DND-41 (cell line): ENCODE data around the gene SLC12A7.
A peak's percentile ranks its signal among the peaks of the same experiment; 100 is the strongest.

Experiments used
- ATAC-seq: fragments of 200-7000 bp; cut with Tn5 transposase; 3 replicates; pipeline ENCODE4 v1.9.1; 2021; ENCODE audit warnings: low read depth; ENCODE audit not compliant: insufficient read depth
- DNase-seq: peaks from one replicate; pipeline ENCODE4 v3.0.0-alpha.2; 2020
- H2AFZ ChIP-seq: 2 replicates; pipeline ENCODE4 v1.6.0; 2012; ENCODE audit warnings: low read depth, low read length
- H3K27ac ChIP-seq: 2 replicates; pipeline ENCODE4 v1.5.1; 2012; ENCODE audit warnings: low read length, inconsistent platforms
- H3K27me3 ChIP-seq: fragments of 200-600 bp; sonication (generic); 2 replicates; pipeline ENCODE4 v1.6.0; 2012; ENCODE audit warnings: low read length, mild to moderate bottlenecking, inconsistent platforms; ENCODE audit not compliant: insufficient read depth, poor library complexity
- H3K36me3 ChIP-seq: 2 replicates; pipeline ENCODE4 v1.5.1; 2012; ENCODE audit warnings: low read length, inconsistent platforms; ENCODE audit not compliant: insufficient read depth
- H3K4me1 ChIP-seq: 2 replicates; pipeline ENCODE4 v1.5.1; 2012; ENCODE audit warnings: mild to moderate bottlenecking, low read length; ENCODE audit not compliant: insufficient read depth
- H3K4me2 ChIP-seq: 2 replicates; pipeline ENCODE4 v1.6.0; 2012; ENCODE audit warnings: mild to moderate bottlenecking, moderate library complexity, low read length, inconsistent platforms; ENCODE audit not compliant: insufficient read depth
- H3K4me3 ChIP-seq, 2 experiments: fragments of 200-600 bp in 1 of 2; shearing (Covaris generic) in 1 of 2; 2 replicates each; pipeline ENCODE4 v1.5.1; 2012 to 2016; ENCODE audit warnings: inconsistent platforms in 2 of 2, low read length in 2 of 2, mild to moderate bottlenecking in 2 of 2, low read depth in 1 of 2, moderate library complexity in 1 of 2
- H3K79me2 ChIP-seq: 2 replicates; pipeline ENCODE4 v1.6.0; 2012; ENCODE audit warnings: low read length, inconsistent platforms; ENCODE audit not compliant: insufficient read depth
- H3K9ac ChIP-seq: 2 replicates; pipeline ENCODE4 v1.6.0; 2012; ENCODE audit warnings: low read depth, mild to moderate bottlenecking, inconsistent platforms, low read length, moderate library complexity
- H3K9me3 ChIP-seq: 2 replicates; pipeline ENCODE4 v1.5.1; 2012; ENCODE audit warnings: low read length, moderate library complexity, mild to moderate bottlenecking, inconsistent platforms; ENCODE audit not compliant: insufficient read depth, severe bottlenecking
- H4K20me1 ChIP-seq: 2 replicates; pipeline ENCODE4 v1.6.0; 2012; ENCODE audit warnings: low read length; ENCODE audit not compliant: insufficient read depth
- CTCF ChIP-seq: IDR thresholded peaks from 2 replicates; pipeline ENCODE4 v1.5.1; 2012; ENCODE audit warnings: borderline replicate concordance, low read length, moderate library complexity, mild to moderate bottlenecking; ENCODE audit not compliant: poor library complexity, severe bottlenecking; ENCODE audit errors: extremely low read depth
- EZH2 ChIP-seq: IDR thresholded peaks from 3 replicates; pipeline ENCODE4 v1.6.1; 2012; ENCODE audit warnings: borderline replicate concordance, low read depth, mild to moderate bottlenecking, moderate library complexity, low read length, inconsistent platforms; ENCODE audit not compliant: severe bottlenecking

SLC12A7 gene

GRCh38 chr5:1053391-1054017, 58.4 kb downstream of the SLC12A7 start:
- TF ChIP-seq EZH2 = no peak
- no peak for TF ChIP-seq CTCF
- H3K36me3 ChIP-seq = no peaks in the 10 kb centered on the region
- no peaks in the 10 kb centered on the region for H3K79me2 ChIP-seq
- no peaks in the 10 kb centered on the region for H3K4me1 ChIP-seq
- no peaks in the 10 kb centered on the region for H3K9me3 ChIP-seq
- DNase-seq (no peak), ATAC-seq (no peak)
- H2AFZ ChIP-seq = no peak overlapping the region
- no peak overlapping the region for H3K9ac ChIP-seq
- no peak overlapping the region for H3K4me2 ChIP-seq
- H3K27me3 ChIP-seq = no peaks in the 10 kb centered on the region
- H3K4me3 ChIP-seq = no peak overlapping the region
- peaks cover 4% of the 10 kb centered on the region for H4K20me1 ChIP-seq
- no peak overlapping the region for H3K27ac ChIP-seq

- ATAC-seq = no peak; the same call in 2 of the 3 replicates
- no peaks in the 10 kb centered on the region for H3K4me1 ChIP-seq
- H3K4me2 ChIP-seq = no peak overlapping the region
- H3K79me2 ChIP-seq = no peaks in the 10 kb centered on the region
- no peaks in the 10 kb centered on the region for H3K36me3 ChIP-seq
- H2AFZ ChIP-seq = no peak overlapping the region
- H4K20me1 ChIP-seq = peaks cover 4% of the 10 kb centered on the region
- no peak overlapping the region for H3K27ac ChIP-seq
- no peaks in the 10 kb centered on the region for H3K9me3 ChIP-seq
- no peak overlapping the region for H3K9ac ChIP-seq
- H3K4me3 ChIP-seq = no peak overlapping the region
- TF ChIP-seq CTCF (peak; percentile 13), EZH2 (no peak)
- no peak for DNase-seq
- no peaks in the 10 kb centered on the region for H3K27me3 ChIP-seq
These were observed 59.0 kb downstream of the SLC12A7 start for GRCh38 chr5:1052641-1053390.

- H3K27me3 ChIP-seq = no peaks in the 10 kb centered on the region
- ATAC-seq = no peak
- no peaks in the 10 kb centered on the region for H3K79me2 ChIP-seq
- H2AFZ ChIP-seq = no peak overlapping the region
- no peak overlapping the region for H3K27ac ChIP-seq
- H3K4me3 ChIP-seq = no peak overlapping the region
- no peak overlapping the region for H3K9ac ChIP-seq
- H3K4me2 ChIP-seq = no peak overlapping the region
- DNase-seq = no peak
- TF ChIP-seq EZH2 (no peak), CTCF (no peak)
- H4K20me1 ChIP-seq = peaks cover 4% of the 10 kb centered on the region
- no peaks in the 10 kb centered on the region for H3K36me3 ChIP-seq
- H3K9me3 ChIP-seq = no peaks in the 10 kb centered on the region
- no peaks in the 10 kb centered on the region for H3K4me1 ChIP-seq
These were observed 59.8 kb downstream of the SLC12A7 start for GRCh38 chr5:1052076-1052475.
